Large intestine (tissue), 3 donors: Measurements from ENCODE around the gene PDK2. TPM values are rescaled to one million over a fixed set of nuclear protein-coding genes. Genes with fewer than 3 reads are reported as not detected.
A peak's percentile ranks its signal among the peaks of the same experiment; 100 is the strongest.

Experiments
- DNase-seq, 2 donors: peaks; one replicate each; pipeline versions ENCODE4 v3.0.0 to v3.0.0-alpha.2; 2013
- H3K27ac ChIP-seq: one replicate; pipeline ENCODE4 v1.5.1; 2013; ENCODE audit warnings: low read length
- H3K27me3 ChIP-seq: 2 replicates; pipeline ENCODE4 v1.6.1; 2013; ENCODE audit warnings: low read length; ENCODE audit not compliant: control insufficient read depth, insufficient read depth
- H3K36me3 ChIP-seq: 2 replicates; pipeline ENCODE4 v1.6.1; 2013; ENCODE audit warnings: low read length; ENCODE audit not compliant: control insufficient read depth, insufficient read depth
- H3K4me1 ChIP-seq: one replicate; pipeline ENCODE4 v1.6.1; 2013; ENCODE audit warnings: low read length; ENCODE audit not compliant: control insufficient read depth, insufficient read depth
- H3K4me3 ChIP-seq: one replicate; pipeline ENCODE4 v1.5.1; 2013; ENCODE audit warnings: low read length
- H3K9me3 ChIP-seq: one replicate; pipeline ENCODE4 v1.6.1; 2013; ENCODE audit warnings: mild to moderate bottlenecking, low read depth, low read length, moderate library complexity; ENCODE audit not compliant: control insufficient read depth
- WGBS: methylation state at CpG from one replicate; pipeline ENCODE4 v1.1.5; 2013; ENCODE audit warnings: low lambda C conversion rate; ENCODE audit not compliant: insufficient coverage; 5-methylcytosine and 5-hydroxymethylcytosine counted together
- polyA plus RNA-seq: library from polyadenylated mRNA; unstranded; fragments of 120-200 nt; gene quantifications from one replicate; pipeline ENCODE4 v1.2.1, GENCODE V29; 2013

Gene PDK2
- polyA plus RNA-seq, 1 donor = 78.5 TPM

GRCh38 chr17:50157891-50158290 is 62.7 kb downstream of the PDK2 start:
- H3K27me3 ChIP-seq = no peaks in the 10 kb centered on the region
- H3K4me3 ChIP-seq = no peak overlapping the region
- H3K9me3 ChIP-seq = no peaks in the 10 kb centered on the region
- WGBS = no CpG with 5 or more reads among the region's 4 CpGs
- no peak overlapping the region for H3K27ac ChIP-seq
- H3K36me3 ChIP-seq = no peaks in the 10 kb centered on the region
- H3K4me1 ChIP-seq = peaks cover 8% of the 10 kb centered on the region
- DNase-seq = no peak

- WGBS = no CpG with 5 or more reads among the region's 53 CpGs
- Histone ChIP-seq H3K4me3 (peak overlapping the region; percentile 44), H3K27ac (peak overlapping the region; percentile 58), H3K27me3 (no peaks in the 10 kb centered on the region), H3K4me1 (peaks cover 6% of the 10 kb centered on the region), H3K36me3 (no peaks in the 10 kb centered on the region), H3K9me3 (no peaks in the 10 kb centered on the region)
- peak; percentile 88 to 91 for DNase-seq
Measured at GRCh38 chr17:50161023-50161910, 66.1 kb downstream of the PDK2 start.

Other genes starting within 250 kb of the PDK2 start
- gene TAC4, start 247.3 kb upstream of the PDK2 start, polyA plus RNA-seq = 0.39 TPM
- 3.9 TPM for gene DLX4, start 126.2 kb upstream of the PDK2 start, polyA plus RNA-seq
- gene DLX3, start 100.1 kb upstream of the PDK2 start, polyA plus RNA-seq = 0.66 TPM
- gene ITGA3, start 39.2 kb upstream of the PDK2 start, polyA plus RNA-seq = 61.8 TPM
- 5.7 TPM for gene SAMD14, start 34.8 kb downstream of the PDK2 start, polyA plus RNA-seq
- 30.7 TPM for gene PPP1R9B, start 55.3 kb downstream of the PDK2 start, polyA plus RNA-seq
- 1.2 TPM for gene SGCA, start 70.7 kb downstream of the PDK2 start, polyA plus RNA-seq
- 488 TPM for gene COL1A1, start 106.3 kb downstream of the PDK2 start, polyA plus RNA-seq
- 75.9 TPM for gene TMEM92, start 179.1 kb downstream of the PDK2 start, polyA plus RNA-seq